Left renal pelvis (tissue), 4 donors: ENCODE measurements around the gene AMZ2. TPM values are rescaled to one million over a fixed set of nuclear protein-coding genes. Genes with fewer than 3 reads are reported as not detected.

Source experiments
- polyA plus RNA-seq, 4 donors: library from polyadenylated mRNA; unstranded; fragments of 120-200 nt; gene quantifications; one replicate each; pipeline ENCODE4 v1.2.1, GENCODE V29; 2013; ENCODE audit not compliant: insufficient read length in 4 of 4

Gene AMZ2
- polyA plus RNA-seq, 4 donors = 73.8 to 102 (median 80.9) TPM

Other genes with a start within 250 kb of the AMZ2 start
- gene KPNA2, start 212.3 kb upstream of the AMZ2 start, polyA plus RNA-seq = 100 to 1,000 TPM in 3 of 4 donors, 10 to 100 TPM in 1; 95.9 to 127 (median 117) TPM
- 1 to 10 TPM in 1 of 4 donors, under 1 TPM in 3; 0.33 to 1.3 (median 0.63) TPM for gene SLC16A6, start 43.1 kb downstream of the AMZ2 start, polyA plus RNA-seq
- gene ARSG, start 43.5 kb downstream of the AMZ2 start, polyA plus RNA-seq = 1 to 10 TPM; 2.7 to 7.0 (median 4.3) TPM
- 10 to 100 TPM; 21.8 to 24.4 (median 22.7) TPM for gene WIPI1, start 209.5 kb downstream of the AMZ2 start, polyA plus RNA-seq